CD4-positive, alpha-beta T cell treated with Interleukin-15 for 4 hours (primary cell): ENCODE results near the gene NIN.
"Not testable (repeated sequence)": the region's sequence is repeated elsewhere in the genome, so short reads cannot be mapped to it uniquely, and the experiment has no call there.

Experiments used
- DNase-seq: peaks from one replicate; pipeline ENCODE4 v3.0.0-alpha.2; 2020; ENCODE audit warnings: low spot score

The NIN gene

DNA sequence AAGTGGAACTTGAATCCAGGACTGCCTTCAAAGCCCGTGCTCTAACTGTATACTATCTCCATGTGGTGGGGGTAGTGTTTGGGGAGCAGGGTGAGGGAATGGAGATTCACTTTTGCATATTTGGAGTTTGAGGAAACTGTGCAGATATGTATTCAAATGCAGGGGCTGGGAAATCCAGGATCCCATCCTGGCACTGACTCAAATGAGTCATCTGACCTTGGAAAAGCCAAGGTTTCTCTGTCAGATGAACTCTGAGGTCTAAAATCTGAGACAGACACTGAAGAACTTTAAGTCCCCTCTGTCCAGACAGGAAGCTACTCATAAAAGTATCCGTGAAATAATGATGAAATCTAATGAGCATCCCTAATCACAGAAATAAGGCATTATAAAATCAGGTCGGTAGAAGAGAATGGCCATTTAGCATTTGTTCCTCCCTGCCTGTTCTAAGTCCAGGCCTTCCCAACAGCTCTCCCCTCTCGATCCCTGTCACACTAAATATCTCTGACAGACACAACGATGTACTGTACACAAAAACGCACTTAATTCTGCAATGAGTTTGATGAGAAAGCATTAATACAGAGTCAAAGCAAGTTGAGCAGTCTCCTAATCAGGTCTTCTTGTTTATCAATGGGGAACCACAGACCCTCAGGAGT is 14.4 kb downstream of the NIN start:
- no peak for DNase-seq

DNA sequence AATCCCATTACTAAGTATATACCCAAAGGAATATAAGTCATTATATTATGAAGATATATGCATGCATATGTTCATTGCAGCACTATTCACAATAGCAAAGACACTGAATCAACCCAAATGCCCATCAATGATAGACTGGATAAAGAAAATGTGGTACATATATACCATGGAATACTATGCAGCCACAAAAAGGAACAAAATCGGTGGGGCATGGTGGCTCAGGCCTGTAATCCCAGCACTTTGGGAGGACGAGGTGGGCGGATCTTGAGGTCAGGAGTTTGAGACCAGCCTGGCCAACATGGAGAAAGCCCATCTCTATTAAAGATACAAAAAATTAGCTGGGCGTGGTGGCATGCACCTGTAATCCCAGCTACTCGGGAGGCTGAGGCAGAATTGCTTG is 15.4 kb downstream of the NIN start:
- DNase-seq = not testable (repeated sequence)

DNA sequence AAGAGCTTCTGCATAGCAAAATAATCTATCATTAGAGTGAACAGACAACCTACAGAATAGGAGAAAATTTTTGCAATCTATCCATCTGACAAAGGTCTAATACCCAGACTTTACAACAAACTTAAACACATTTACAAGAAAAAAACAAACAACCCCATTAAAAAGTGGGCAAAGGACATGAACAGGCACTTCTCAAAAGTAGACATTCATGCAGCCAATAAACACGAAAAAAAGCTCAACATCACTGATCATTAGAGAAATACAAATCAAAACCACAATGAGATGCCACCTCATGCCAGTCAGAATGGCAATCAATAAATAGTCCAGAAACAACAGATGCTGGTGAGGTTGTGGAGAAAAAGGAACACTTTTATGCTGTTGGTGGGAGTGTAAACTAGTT is 15.9 kb downstream of the NIN start:
- DNase-seq = not testable (repeated sequence)

DNA sequence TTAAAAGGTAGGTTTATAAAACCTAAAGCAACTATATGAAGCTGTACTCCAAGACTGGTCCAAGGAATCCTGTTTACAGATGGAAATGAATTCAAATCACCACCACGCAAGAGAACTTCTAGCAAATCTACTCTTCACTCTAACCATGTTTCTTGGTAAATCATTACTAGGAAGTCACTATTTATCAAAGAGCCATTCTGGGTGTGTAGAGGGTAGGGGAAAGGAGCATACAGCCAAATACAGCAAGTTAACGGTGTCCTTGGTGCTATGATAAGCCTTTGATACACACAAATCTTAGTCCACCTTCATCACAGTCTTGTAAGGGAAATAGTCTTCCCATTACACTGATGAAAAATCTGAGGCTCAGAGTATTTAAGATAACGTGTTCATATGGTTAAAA is 16.8 kb downstream of the NIN start:
- DNase-seq = no peak

DNA sequence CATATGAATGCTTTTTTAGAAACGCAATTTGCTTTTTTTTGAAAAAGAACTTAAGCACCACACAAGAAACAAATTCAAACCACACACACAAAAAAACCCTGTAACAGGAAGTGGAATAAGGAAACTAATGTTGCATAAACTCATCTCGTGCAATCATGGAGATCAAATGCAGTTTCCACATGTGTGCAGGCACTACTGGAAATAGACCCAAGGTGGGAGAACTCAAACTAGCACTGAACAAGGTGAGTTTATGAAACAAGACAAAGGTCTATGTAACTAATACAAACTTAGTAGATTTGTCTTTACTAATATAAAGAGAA is 17.5 kb downstream of the NIN start:
- DNase-seq = peak; percentile 49

DNA sequence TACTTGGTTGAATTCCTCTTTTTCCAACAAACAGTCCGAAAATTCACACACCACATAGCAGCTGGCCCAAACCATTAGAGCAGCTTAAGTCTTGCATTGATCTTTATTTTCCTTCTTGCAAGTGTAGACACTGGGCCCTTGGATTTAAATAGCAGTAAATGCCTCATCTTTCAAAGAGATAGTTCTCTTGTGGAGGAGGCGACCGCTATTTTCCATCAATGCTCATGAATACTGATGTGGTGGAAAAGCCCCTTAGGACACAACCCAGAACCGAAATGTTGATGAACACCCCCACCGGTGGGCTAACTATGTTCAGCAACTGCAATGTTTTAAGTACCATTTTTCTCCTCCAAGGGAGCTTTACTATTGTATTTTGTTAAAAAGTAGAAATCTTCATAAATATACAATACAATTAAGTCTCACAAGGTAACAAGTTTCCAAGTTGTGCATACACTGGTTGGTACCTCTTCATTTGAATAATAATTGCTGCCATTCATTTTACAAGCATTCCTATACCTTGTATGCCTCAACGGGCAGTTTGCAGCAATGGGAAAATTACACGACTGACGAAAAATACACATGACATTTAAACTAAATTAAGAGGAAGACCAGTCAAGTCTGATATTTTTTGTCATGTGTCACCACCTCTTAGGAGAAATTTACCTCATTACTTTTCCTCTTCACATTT is 18.0 kb downstream of the NIN start:
- DNase-seq = no peak

DNA sequence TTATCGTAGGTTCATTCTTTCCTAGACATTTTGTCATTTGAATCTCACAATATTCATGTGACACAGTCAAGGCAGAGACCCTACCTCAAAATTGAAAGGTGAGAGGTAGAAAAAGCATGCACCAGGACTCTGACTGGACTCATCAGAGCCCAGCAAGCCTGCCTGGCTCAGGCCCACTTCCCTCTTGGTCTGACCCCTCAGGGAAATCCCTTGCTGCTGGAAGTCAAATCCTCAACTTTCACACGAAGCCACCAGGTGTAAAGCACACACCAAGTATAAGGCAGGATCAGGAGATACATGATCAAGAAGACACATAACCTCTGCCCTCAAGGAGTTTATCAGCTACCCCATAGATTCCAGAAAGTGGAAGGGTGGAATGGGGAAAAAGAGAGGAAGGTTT is 18.8 kb downstream of the NIN start:
- DNase-seq = no peak

DNA sequence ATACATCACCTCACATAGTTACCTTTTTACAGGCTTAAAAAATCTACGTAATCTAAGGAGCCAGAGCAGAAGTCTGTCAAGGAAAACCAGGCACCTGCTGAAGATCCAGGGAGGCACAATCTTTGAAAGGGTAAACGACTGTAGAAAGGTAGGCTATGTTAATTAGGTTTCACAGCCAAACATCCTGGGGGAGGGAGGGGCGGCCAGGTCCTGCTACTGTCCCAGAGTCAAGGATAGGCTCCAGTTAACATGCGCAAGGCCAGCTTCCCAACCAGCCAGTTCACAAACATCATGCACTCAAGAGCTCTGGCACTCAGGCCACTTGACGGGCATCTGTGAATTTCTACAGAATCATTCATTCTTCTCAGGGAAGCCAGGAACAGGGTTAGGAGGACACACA is 22.9 kb downstream of the NIN start:
- no peak for DNase-seq

DNA sequence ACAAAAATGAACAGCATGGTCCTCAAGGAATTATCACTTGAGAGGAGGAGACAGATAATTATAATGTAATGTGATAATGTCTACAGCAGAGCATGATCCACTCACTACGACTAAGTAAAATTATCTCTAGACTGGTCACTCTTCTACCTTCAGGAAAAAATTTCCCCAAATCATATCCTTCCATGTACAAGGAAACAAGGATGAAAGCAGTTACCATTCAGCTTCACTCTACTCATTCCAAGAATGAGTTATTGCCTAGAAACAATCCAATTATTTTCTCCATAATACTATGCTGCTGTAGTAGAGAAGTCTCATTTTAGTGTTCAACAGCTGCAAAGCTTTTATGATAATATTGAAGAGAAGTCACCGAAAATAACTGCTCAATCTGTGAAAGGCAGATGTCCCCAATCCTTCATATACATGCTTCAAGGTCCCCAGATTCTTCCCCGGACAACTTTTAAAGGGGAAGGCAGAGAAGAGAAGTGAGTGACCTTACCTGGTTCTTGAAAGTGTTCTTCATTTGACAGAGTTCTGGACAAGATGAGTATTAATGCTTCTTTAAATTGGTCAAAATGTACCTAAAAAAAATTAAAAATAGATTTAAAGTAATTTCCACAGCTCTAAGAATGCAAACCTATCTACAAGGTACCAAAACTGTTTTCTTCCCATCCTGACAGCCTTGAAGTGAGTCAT is 24.6 kb downstream of the NIN start:
- DNase-seq = no peak

DNA sequence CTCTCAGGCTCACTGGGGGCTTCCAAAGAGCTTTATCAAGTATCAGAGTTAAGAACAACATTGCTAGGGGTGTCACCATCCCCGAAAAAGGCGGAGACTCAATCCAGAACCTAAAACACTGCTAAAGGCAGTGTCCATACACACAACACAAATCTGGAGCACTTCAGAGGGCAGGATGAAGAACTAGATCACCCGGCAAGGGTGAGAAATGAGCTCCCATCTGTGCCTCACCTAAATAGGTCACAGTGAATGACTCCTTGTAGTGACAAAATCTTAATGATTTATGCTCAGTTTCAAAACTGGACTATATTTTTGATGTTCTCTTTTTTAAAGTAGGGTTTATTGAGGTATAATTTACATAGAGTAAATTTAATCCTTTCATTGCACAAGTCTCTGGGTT is 25.6 kb downstream of the NIN start:
- DNase-seq = no peak

DNA sequence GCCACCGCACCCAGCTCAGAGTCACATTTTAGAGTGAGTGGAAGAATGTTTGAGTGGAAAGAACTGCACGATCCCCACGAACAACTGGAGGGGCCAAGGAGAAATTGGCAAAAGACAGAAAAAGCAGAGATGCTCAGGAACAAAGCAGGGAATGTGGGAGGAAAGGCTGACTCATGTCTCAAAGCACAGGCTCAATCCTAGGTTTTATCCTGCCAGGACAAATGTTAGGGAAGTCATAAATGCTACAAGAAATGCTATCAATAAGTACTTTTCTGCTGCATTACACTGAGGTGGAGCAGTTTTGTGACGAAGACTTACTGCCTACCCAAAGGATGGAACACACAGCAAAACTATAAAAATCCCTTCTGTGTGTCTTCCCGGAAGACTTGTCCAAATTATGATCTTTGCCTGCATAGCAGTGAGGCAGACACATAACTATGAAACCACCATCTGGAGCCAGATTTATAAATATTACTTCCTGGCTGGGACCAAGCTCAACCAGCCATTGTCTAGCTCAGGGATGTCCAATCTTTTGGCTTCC is 26.7 kb downstream of the NIN start:
- DNase-seq = no peak

DNA sequence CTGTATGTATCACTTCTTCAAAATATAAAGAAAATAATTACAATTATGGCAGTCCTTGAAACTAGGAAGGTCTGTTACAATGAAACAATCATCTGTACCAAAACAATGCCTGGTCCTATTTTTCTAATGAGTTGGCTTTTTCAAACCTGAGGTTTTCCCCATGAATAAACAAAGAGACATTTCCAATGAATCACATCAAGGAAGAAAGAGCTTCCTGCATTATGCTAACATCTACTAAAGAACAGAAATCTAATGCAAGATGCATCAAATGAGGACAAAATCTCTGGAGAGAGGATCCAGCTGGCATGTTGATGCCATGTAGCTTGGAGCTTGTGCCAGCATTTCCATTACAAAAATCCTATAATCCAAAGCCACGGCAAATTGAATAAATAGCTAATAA is 29.3 kb downstream of the NIN start:
- no peak for DNase-seq

DNA sequence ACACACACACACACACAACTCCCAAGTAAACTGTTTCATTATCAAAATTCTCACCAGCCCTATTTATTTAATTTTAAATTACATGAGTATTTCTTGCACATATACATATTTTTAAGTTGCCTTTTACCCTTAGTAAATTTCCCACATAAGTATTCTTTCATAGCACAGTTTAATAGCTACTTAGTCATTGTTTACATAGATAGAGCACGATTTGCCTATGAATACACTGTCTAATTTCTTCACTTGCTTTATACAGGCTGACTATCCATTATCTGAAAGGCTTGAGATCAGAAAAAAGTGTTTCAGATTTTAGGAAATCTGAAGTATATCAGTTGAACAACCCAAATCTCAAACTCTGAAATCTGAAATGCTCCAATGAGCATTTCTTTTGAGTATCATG is 30.9 kb downstream of the NIN start:
- DNase-seq = no peak

DNA sequence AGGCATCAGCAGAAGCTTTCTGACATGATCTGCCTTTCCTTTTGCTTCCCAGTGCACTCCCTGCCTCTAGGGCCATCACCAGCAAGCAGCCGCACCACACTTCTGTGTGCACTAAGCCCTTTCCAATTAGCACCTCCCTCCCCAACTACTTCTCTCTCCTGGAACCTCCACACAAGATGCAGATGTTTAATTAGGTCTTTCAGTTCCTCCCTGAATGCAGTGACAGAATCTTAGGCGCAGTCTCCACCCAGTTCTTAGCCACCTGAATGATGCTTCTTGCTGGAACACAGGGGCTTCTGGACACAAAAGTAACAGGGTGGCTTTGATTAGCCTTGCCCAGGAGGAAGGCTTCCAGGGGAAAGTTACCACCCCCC is 32.9 kb downstream of the NIN start:
- no peak for DNase-seq

DNA sequence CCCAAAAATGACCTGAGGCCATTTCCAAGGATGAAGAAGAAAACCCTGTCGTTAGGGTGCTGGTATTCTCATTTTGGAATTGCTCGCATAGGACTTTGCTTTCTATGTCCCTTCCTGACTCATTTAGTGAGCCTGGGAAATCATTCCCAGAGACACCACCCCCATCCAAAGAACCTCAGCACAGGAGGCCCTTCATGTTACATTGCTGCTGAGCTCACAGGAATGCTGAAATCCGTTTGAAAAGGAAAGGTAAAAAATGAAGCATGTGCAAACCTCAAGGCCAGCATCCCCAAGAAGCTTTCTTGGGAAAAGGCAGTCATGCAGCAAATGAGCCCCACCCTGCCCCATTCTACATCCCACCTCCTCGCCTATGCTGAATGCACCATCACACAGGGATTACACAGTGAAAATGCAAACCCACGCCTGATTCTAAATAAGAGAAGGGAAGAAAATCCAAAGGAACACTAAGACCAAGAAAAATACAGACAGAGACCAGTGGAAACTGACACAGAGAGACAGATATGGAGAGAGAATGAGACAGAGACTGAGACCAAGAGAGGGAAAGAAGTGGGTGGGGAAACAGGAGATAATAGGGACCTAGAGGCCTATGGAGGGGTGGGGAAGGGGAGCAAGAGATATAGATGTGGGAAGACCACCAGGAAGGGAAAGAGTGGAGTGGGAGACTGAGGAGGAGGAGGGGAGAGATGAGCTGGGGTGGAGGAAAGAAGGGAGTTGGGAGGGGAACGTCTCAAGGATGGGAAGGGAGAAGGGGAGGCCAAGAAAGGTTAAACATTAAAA is 33.5 kb downstream of the NIN start:
- no peak for DNase-seq

DNA sequence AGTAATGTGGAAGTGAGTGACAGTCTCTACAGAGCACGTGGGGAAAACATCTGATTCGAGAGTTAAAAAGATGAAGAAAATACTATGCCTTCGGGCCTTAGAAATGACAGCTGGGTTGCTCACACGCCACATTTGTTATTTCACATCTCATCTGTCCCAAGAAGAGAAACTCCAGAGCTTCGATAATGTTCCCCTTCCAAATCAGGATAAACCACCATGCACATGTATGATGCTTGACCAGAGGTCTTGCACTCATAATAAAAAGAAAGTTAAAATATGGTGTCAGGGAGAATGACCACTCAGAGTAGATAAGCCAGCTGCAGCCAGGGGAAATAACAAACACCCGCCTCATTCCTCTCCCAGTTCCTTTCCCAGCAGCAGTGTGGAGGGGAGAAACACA is 34.6 kb downstream of the NIN start:
- DNase-seq = no peak

DNA sequence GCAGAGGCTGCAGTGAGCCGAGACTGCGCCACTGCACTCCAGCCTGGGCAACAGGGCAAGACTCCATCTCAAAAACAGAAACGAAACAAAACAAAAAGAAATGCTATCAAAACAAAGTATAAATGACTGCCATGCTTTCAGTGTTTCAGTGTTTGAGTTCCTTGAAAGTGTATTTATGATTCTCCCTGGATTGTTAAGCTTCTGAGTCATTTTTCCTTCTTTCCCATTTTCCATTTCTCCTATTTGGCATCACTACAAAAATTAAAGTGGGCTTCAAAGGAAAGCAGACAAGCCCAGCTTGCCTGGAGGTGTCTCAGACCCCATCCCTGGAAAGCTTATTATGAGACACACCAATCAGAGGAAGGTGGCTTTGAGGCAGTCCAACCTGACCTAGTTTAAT is 35.1 kb downstream of the NIN start:
- DNase-seq = no peak

DNA sequence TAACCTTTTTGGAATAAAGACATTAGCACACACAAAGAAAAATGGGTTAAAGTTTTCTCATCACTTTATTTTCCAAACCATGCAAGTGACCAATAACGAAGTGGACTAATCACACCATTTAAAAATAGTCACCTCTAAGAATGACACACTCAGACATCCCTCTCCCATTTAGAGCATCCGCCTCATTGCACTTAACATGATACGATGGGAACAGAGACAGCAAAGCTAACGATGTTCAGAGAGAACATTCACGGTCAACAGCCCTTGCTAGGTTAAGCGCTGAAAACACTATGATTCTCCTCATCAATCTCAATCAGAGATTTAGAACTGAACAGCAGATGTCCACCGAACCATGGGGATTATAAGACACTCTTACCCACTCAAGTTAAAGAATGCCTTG is 35.8 kb downstream of the NIN start:
- DNase-seq = no peak

DNA sequence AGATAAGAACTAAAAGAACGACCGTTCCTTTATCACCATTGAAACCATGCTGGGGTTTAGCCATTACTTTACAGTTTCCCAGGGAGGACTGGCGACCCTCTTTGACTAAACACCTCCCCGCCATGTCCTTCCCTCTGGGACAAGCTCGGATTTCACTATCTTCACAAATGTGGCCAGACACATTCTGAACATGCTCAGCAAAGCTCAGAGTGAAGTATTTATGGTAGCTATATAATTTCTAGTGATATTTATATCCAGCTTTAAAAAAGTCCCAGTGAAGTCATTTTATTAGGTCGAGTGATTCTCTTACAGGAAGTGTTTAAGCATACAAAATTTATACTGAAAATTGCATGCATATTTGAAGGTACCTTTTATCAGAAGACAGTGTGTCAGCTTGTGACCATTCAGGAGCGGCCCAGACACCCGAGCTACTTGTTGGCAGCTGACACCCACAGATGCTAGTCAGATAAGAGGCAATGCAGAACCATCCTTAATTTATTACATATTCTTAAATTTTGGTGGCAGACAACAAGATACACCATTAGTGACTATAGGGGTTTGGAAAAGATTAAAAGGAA is 36.8 kb downstream of the NIN start:
- DNase-seq = no peak

DNA sequence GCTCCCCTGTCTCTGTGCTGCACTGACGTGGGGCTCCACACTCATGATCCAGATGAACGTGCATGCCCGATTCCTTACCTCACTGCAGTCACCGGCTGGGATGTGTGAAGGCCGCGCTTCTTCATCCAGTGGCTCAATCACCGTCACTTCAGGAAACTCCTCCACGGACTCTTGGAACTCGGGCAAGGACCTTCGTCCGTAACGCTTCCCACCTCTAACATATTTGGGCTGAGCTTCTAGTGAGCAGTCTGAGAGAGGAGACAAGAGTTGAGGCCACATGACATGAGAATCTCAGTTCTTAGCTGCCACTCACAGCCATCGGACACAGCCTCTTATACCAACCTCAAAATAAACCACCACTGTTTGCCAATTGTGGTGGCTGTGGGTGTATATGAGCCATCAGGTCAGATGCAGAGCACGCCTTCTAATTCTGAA is 38.3 kb downstream of the NIN start:
- DNase-seq = no peak

DNA sequence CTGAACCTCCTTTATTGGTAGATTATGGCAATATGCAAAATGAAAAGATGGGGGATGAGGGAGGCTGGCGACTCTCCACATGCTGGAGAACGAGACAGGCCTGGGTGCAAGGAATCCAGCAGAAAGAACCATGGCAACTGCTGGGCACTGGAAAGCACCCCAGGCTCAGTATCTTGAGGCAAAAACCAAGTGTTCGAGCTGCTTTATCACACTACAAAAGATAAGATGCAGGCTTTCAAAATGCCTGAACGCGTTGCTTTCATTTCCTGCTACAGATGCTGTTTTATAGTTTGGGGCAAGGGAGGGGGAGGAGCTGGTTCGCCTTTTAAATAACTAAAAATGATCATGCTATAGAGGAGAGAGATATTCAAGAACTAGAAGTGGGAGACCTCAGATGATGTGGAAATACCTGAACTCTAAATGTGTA is 38.9 kb downstream of the NIN start:
- DNase-seq = no peak

DNA sequence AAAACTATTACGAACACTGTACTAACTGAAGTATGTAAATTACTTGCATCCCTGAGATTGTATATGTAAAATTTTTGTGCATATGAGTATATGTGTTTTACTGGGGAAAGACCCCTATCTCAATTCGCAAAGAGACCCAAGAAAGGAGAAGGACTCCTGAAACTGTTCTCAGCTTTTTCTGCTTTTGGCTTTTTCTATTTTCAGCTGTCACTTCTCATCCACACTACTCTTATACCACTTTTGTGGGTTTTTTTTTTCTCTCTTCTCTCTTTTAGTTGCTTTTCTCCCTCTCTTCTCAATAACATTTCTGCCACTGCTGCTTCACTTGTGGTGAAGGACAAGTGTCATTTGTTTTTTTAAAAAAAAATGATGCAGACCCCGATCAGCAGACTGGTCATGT is 39.8 kb downstream of the NIN start:
- no peak for DNase-seq
